Myometrial cell (primary cell): ENCODE data around the gene GPR155. TPM values are rescaled to one million over a fixed set of nuclear protein-coding genes. Genes with fewer than 3 reads are reported as not detected.

Source experiments
- total RNA-seq: library from RNA; depleted of rRNA; stranded (reverse); fragments of >200 nt; gene quantifications from 2 replicates; pipeline ENCODE4 v1.2.3, GENCODE V29; 2015

GPR155 gene, protein sequence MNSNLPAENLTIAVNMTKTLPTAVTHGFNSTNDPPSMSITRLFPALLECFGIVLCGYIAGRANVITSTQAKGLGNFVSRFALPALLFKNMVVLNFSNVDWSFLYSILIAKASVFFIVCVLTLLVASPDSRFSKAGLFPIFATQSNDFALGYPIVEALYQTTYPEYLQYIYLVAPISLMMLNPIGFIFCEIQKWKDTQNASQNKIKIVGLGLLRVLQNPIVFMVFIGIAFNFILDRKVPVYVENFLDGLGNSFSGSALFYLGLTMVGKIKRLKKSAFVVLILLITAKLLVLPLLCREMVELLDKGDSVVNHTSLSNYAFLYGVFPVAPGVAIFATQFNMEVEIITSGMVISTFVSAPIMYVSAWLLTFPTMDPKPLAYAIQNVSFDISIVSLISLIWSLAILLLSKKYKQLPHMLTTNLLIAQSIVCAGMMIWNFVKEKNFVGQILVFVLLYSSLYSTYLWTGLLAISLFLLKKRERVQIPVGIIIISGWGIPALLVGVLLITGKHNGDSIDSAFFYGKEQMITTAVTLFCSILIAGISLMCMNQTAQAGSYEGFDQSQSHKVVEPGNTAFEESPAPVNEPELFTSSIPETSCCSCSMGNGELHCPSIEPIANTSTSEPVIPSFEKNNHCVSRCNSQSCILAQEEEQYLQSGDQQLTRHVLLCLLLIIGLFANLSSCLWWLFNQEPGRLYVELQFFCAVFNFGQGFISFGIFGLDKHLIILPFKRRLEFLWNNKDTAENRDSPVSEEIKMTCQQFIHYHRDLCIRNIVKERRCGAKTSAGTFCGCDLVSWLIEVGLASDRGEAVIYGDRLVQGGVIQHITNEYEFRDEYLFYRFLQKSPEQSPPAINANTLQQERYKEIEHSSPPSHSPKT
- total RNA-seq = 1.4 and 9.2 TPM in 2 replicates

DNA sequence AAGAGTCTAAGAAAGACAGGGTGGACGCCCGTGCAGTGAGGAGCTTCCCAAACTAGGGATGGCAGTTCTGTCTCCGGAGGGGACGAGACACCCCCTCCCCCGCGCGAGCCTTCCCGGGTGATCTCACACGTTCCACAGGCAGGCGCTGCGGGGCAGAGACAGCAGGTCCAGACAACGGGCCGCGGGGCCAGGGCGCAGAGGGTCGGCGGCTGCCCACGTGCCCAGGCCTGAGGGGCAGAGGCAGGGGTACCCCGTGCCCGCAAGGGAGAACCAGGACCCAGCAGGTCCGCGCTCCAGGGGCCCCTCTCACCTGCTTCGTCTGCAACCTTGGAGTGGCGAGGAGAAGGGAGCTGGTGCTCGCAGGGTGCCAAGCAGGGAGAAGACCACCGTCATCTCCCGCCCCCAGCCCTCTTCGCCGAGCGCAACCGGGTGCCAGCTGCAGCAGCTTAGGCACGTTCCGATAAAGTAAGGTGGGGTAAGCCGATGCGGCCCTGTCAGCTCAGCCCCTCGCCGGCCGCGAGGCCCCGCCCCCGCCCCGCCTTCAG, at the start of gene GPR155:
Gene GPR155, minus strand, starts transcription at position 467 of the 545 bp plus-strand sequence. CDS start 5,073 bp downstream, outside the sequence.

DNA sequence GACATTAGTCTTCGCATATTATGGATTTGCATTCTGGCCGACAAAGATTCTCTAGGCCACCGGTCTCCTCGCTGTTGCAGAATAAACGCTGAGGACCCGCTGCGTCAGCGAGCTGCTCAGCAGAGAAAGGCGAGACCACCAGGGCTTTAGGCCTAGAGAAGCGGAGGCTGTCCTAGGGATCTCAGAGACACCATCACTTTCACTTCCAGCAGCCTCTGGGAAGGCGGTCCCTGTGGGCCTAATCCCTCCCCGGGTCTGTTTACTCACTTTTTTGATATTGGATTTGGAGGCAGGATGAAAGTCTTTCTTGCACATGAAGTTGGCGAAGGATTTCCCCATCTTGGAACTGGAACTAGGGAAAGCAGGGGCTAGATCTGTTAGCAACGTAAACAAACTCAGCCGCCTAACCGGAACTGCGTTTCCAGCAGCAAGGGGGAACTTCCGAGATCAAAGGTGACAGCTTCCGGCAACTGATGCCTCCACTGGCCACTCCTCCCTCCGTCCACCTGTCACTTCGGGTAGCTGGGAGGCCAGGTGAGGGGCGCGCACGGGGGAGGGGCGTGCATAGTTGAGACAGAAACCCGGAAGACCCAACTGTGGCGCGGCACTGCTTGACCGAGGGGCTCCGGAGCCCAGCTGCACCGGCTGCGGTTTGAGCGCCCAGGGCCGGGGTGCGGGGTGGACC, 91.4 kb downstream of the GPR155 start, which contains the start of gene SCRN3:
Gene SCRN3, plus strand, starts transcription at position 447 of the 685 bp plus-strand sequence. CDS start 2,554 bp downstream, outside the sequence.

Other genes with a start within 250 kb of the GPR155 start
- 142 TPM in 2 replicates for gene OLA1, start 238.5 kb downstream of the GPR155 start, total RNA-seq
- not detected in 2 replicates for gene SP9, start 152.1 kb downstream of the GPR155 start, total RNA-seq
- 17.0 and 19.9 TPM in 2 replicates for gene SCRN3, start 91.3 kb downstream of the GPR155 start, total RNA-seq
- gene WIPF1, start 110.8 kb upstream of the GPR155 start, total RNA-seq = 11.3 and 13.8 TPM in 2 replicates